Endothelial cell of umbilical vein (primary cell): ENCODE results near the gene CCDC197. TPM values are rescaled to one million over a fixed set of nuclear protein-coding genes. Genes with fewer than 3 reads are reported as not detected.

Source experiments
- BruUV-seq: library from RNA; stranded (reverse); fragments of 400-500 nt; replicated peaks from 2 replicates; lab custom pipeline; 2021; lab: Mats Ljungman, UMichigan
- CTCF ChIA-PET: fragments of 300-600, 350-600 bp; sonication (Branson Sonifier 250); formaldehyde crosslinking; loops from one replicate; lab custom pipeline; 2021; ENCODE audit warnings: antibody characterized with exemption, inconsistent platforms; lab: Charles Lee
- POLR2A ChIA-PET: fragments of 300-600, 350-600 bp; sonication (Branson Sonifier 250); formaldehyde crosslinking; loops from one replicate; lab custom pipeline; 2021; ENCODE audit warnings: antibody characterized with exemption, inconsistent platforms; lab: Charles Lee
- DNase-seq: peaks from one replicate; pipeline ENCODE4 v3.0.0-alpha.2; 2011; ENCODE audit warnings: low read depth, low spot score
- FAIRE-seq: peaks from 2 replicates; lab custom pipeline; 2011; peaks lifted over from hg19 to GRCh38; lab: Jason Lieb, UNC
- H2AFZ ChIP-seq: 2 replicates; pipeline ENCODE4 v1.6.0; 2012; ENCODE audit warnings: low read depth, low read length, control low read depth, inconsistent platforms
- H3K27ac ChIP-seq: 2 replicates; pipeline ENCODE4 v1.5.1; 2011; ENCODE audit warnings: low read depth, mild to moderate bottlenecking, control low read depth, low read length, moderate library complexity; ENCODE audit not compliant: insufficient read depth
- H3K27me3 ChIP-seq, 2 experiments: 2 replicates each; pipeline versions ENCODE4 v1.6.0 to v1.6.1; 2011; ENCODE audit warnings: low read length in 2 of 2, mixed read lengths in 1 of 2; ENCODE audit not compliant: control insufficient read depth in 2 of 2, insufficient read depth in 2 of 2
- H3K36me3 ChIP-seq, 2 experiments: 2 replicates in 1 of 2; 3 replicates in 1 of 2; pipeline ENCODE4 v1.5.1; 2011; ENCODE audit warnings: low read length in 2 of 2, mild to moderate bottlenecking in 1 of 2, moderate library complexity in 1 of 2; ENCODE audit not compliant: control insufficient read depth in 2 of 2, insufficient read depth in 2 of 2; ENCODE audit errors: extremely low read depth in 1 of 2
- H3K4me1 ChIP-seq: 3 replicates; pipeline ENCODE4 v1.5.1; 2011; ENCODE audit warnings: mild to moderate bottlenecking, low read length; ENCODE audit not compliant: control insufficient read depth, insufficient read depth; ENCODE audit errors: extremely low read depth
- H3K4me2 ChIP-seq: 2 replicates; pipeline ENCODE4 v1.6.1; 2011; ENCODE audit warnings: low read length, control low read depth, mixed read lengths; ENCODE audit not compliant: insufficient read depth
- H3K4me3 ChIP-seq, 3 experiments: fragments of 200-600 bp in 1 of 3; sonication (generic), shearing (Covaris generic) in 1 of 3; replicated peaks in 1 of 3; 2 replicates each; pipeline ENCODE4 v1.5.1; 2011 to 2016; ENCODE audit warnings: control low read depth in 3 of 3, low read length in 3 of 3, mild to moderate bottlenecking in 2 of 3, inconsistent platforms in 1 of 3, low read depth in 1 of 3, moderate library complexity in 1 of 3; ENCODE audit not compliant: insufficient read depth in 1 of 3
- H3K79me2 ChIP-seq: 2 replicates; pipeline ENCODE4 v1.6.0; 2012; ENCODE audit warnings: low read length, inconsistent platforms; ENCODE audit not compliant: control insufficient read depth, insufficient read depth
- H3K9ac ChIP-seq: replicated peaks from 2 replicates; pipeline ENCODE3; 2011; ENCODE audit warnings: low read length, control low read depth; ENCODE audit not compliant: insufficient read depth; ENCODE audit errors: extremely low read depth
- H3K9me1 ChIP-seq: replicated peaks from 3 replicates; pipeline ENCODE4 v1.6.0; 2011; ENCODE audit warnings: mild to moderate bottlenecking, low read length; ENCODE audit not compliant: control insufficient read depth, insufficient read depth; ENCODE audit errors: extremely low read depth
- H3K9me3 ChIP-seq: replicated peaks from 2 replicates; pipeline ENCODE4 v1.5.1; 2012; ENCODE audit warnings: low read length, inconsistent platforms; ENCODE audit not compliant: control insufficient read depth, insufficient read depth
- H4K20me1 ChIP-seq: replicated peaks from 2 replicates; pipeline ENCODE3; 2011; ENCODE audit warnings: mild to moderate bottlenecking, low read length; ENCODE audit not compliant: control insufficient read depth, insufficient read depth; ENCODE audit errors: extremely low read depth
- CTCF ChIP-seq, 2 donors: IDR thresholded peaks; 1 replicate in 1 of 2; 2 replicates in 1 of 2; pipeline ENCODE4 v1.5.1; 2011; ENCODE audit warnings: low read length in 2 of 2, mild to moderate bottlenecking in 2 of 2, moderate library complexity in 2 of 2, control low read depth in 1 of 2, inconsistent platforms in 1 of 2, low read depth in 1 of 2; ENCODE audit not compliant: insufficient read depth in 1 of 2; ENCODE audit errors: extremely low read depth in 1 of 2
- EZH2 ChIP-seq: IDR thresholded peaks from 2 replicates; pipeline ENCODE4 v1.6.1; 2012; ENCODE audit warnings: borderline replicate concordance, low read depth, mild to moderate bottlenecking, moderate library complexity, low read length, inconsistent platforms; ENCODE audit not compliant: severe bottlenecking
- FOS ChIP-seq: IDR thresholded peaks from 2 replicates; pipeline ENCODE4 v1.6.1; 2011; ENCODE audit warnings: mild to moderate bottlenecking, low read length, moderate library complexity, borderline replicate concordance; ENCODE audit not compliant: insufficient read depth
- GATA2 ChIP-seq: IDR thresholded peaks from 2 replicates; pipeline ENCODE4 v1.7.0; 2011; ENCODE audit warnings: low read depth, mild to moderate bottlenecking, moderate library complexity, mixed read lengths, low read length; ENCODE audit not compliant: insufficient read length, insufficient read depth
- JUN ChIP-seq: IDR thresholded peaks from 2 replicates; pipeline ENCODE4 v1.6.1; 2011; ENCODE audit warnings: borderline replicate concordance, low read depth; ENCODE audit not compliant: insufficient read length, insufficient read depth
- MYC ChIP-seq: IDR thresholded peaks from one replicate; pipeline ENCODE4 v1.6.1; 2011; ENCODE audit warnings: mild to moderate bottlenecking, low read depth, low read length
- POLR2A ChIP-seq: IDR thresholded peaks from 2 replicates; pipeline ENCODE4 v1.6.1; 2012; ENCODE audit warnings: low read depth, mild to moderate bottlenecking, control low read depth, low read length
- POLR2AphosphoS5 ChIP-seq: IDR thresholded peaks from 2 replicates; pipeline ENCODE4 v1.6.1; 2012; ENCODE audit warnings: low read depth, mild to moderate bottlenecking, control low read depth, low read length, moderate library complexity; ENCODE audit not compliant: insufficient read depth
- dilution Hi-C: fragments of 300-500 bp; cut with MboI; formaldehyde crosslinking; loops from one replicate; pipeline ENCODE4 v1.15.0; 2019; ENCODE audit warnings: low sequenced_read_pairs; ENCODE audit not compliant: extremely low pct_ligation_motif_present
- intact Hi-C: fragments of 100-400 bp; cut with micrococcal nuclease; formaldehyde crosslinking; loops from one replicate; pipeline ENCODE4 v1.10.0; 2022
- polyA plus RNA-seq, 4 experiments: library from polyadenylated mRNA; depleted of rRNA in 3 of 4; stranded (reverse) in 3 of 4; unstranded in 1 of 4; fragments of >200 nt; gene quantifications; 2 replicates each; pipeline versions ENCODE4 v1.2.1 to v1.2.3, GENCODE V29; 2011 to 2012; ENCODE audit warnings: missing spikeins in 1 of 4
- total RNA-seq: library from RNA; stranded (reverse); gene quantifications from 2 replicates; pipeline ENCODE4 v1.2.3, GENCODE V29; 2021
- TF ChIP-seq, protein P1 (sequence below): IDR thresholded peaks from 2 replicates; pipeline ENCODE4 v1.6.1; 2011; ENCODE audit not compliant: insufficient read depth, insufficient read length

CCDC197 gene
- total and polyA plus RNA-seq, 2 donors (not counting 3 experiments of a cell fraction or from before 2014, with no cell fraction given): not detected

GRCh38 chr14:93962701-93963601 lies 34.1 kb upstream of the CCDC197 start:
- Histone ChIP-seq H3K79me2 (no peaks in the 10 kb centered on the region), H3K4me1 (no peaks in the 10 kb centered on the region), H3K36me3 (no peaks in the 10 kb centered on the region), H3K9ac (no peak overlapping the region), H3K4me2 (no peak overlapping the region), H3K4me3 (no peak overlapping the region), H4K20me1 (no peaks in the 10 kb centered on the region), H3K9me3 (no peaks in the 10 kb centered on the region), H2AFZ (no peak overlapping the region), H3K27me3 (no peaks in the 10 kb centered on the region), H3K9me1 (no peaks in the 10 kb centered on the region), H3K27ac (no peak overlapping the region)
- DNase-seq (no peak), FAIRE-seq (no peak)
- POLR2A ChIA-PET: no interaction called here
- BruUV-seq: no TSS peak
- dilution Hi-C loops (no loop called here), intact Hi-C loops (no loop called here)
- CTCF ChIA-PET: interaction anchor here (1.5 to 4.7 kb wide), 2 partner anchors 17 to 23 kb away, joined by 4 to 27 read pairs; no protein-coding TSS in a partner anchor
- TF ChIP-seq JUN (no peak), MYC (no peak), POLR2A (no peak), FOS (no peak), EZH2 (no peak), POLR2AphosphoS5 (no peak), GATA2 (no peak), CTCF (IDR thresholded peaks at IDR 0.05; ENCODE audit: extremely low read depth in 1 of 2, insufficient read depth in 1 of 2, low read depth in 1 of 2, low read length in 2 of 2) (no peak)
- TF ChIP-seq, protein P1, sequence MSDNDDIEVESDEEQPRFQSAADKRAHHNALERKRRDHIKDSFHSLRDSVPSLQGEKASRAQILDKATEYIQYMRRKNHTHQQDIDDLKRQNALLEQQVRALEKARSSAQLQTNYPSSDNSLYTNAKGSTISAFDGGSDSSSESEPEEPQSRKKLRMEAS: no peak
